ENCODE data around the gene NATD1.
"Not testable (repeated sequence)": the region's sequence is repeated elsewhere in the genome, so short reads cannot be mapped to it uniquely, and the experiment has no call there.

The NATD1 gene

GRCh38 chr17:21246698-21247097, 6.5 kb downstream of the NATD1 start:
- no peak for DNase-seq (ENCODE audit: low spot score)

GRCh38 chr17:21245639-21246084, 7.5 kb downstream of the NATD1 start:
- DNase-seq (ENCODE audit: low spot score) = no peak

DNA sequence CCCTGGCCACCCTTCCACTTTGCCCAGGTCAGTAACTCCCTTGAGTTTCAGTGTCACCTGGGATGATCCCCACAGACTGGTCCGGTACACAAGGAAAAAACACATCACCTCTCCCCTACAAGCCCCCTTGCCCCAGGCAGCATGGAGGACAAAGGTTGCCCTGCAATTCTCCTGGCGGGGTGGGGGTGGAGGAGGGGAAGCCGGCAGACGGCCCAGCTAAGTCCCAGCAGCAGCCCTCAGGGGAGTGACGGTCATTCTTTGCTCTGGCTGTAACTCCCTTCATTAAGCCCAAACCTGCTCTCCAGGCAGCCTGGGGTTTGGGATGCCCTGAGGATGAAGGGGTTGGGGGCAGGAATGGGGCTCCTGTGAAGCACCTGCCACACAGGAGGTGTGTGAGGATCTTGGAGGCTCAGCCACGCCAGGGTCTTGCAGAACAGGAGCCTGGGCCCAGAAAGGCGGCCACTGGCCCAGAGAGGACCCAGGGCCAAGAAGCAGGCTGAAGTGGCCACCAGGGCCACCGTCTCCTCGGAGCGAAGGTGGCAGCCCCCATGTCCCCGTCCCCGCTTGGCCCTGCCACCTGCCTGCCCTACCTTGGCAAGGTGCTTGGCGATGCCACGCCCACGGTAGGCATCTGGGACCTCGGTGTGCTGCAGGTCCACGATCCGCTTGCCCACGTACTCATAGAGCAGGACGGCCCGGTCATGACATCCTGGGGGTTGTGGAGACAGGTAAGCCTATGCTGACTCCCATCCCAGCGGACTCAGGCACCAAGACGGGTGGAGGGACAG, 9.5 kb downstream of the NATD1 start:
- no peak for DNase-seq (ENCODE audit: low spot score)

GRCh38 chr17:21242780-21243515, 10.3 kb downstream of the NATD1 start:
- DNase-seq (ENCODE audit: low spot score) = no peak

- no peak for DNase-seq (ENCODE audit: low spot score)
Measured at GRCh38 chr17:21242026-21242697, 11.0 kb downstream of the NATD1 start.

DNA sequence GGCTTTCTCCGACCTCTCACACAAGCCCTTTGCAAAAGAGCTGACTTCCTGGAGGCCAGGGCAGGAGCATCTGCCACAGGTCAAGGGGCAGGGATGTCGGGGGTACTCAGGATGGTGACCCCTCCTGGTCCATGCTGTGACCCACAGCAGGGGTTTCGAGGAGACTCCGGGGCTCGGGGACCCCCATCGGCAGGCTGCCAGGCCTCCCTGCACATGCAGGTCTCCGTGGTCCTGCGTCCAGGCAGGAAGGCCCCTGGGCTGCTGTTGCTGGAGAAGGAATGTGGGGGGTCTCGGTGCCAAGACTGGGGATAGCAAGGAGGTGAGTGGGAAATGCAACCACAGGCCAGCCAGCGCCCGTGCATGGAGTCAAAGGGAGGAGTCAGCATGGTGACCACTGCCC, 11.6 kb downstream of the NATD1 start:
- DNase-seq (ENCODE audit: low spot score) = no peak

GRCh38 chr17:21240369-21241055, 12.7 kb downstream of the NATD1 start:
- DNase-seq (ENCODE audit: low spot score) = no peak

- peak; percentile 74 for DNase-seq (ENCODE audit: low spot score)
Measured at GRCh38 chr17:21239680-21240368, 13.4 kb downstream of the NATD1 start.

DNA sequence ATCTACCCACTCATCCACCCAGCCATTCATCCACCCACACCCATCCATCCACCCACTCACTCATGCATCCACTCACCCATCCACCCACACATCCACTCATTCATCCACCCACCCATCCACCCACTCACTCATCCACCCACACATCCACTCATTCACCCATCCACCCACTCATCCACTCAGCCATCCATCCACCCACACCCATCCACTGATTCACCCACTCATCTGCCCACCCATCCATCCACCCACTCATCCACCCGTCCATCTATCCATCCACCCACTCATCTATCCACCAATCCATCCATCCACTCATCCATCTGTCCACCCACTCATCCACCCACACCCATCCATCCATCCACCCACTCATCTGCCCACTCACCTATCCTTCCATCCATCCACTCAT, 17.3 kb downstream of the NATD1 start:
- DNase-seq (ENCODE audit: low spot score) = no peak

GRCh38 chr17:21233581-21234347, 19.4 kb downstream of the NATD1 start:
- DNase-seq (ENCODE audit: low spot score) = peak; percentile 58

- no peak for DNase-seq (ENCODE audit: low spot score)
Measured at GRCh38 chr17:21232033-21232749, 21.0 kb downstream of the NATD1 start.

DNA sequence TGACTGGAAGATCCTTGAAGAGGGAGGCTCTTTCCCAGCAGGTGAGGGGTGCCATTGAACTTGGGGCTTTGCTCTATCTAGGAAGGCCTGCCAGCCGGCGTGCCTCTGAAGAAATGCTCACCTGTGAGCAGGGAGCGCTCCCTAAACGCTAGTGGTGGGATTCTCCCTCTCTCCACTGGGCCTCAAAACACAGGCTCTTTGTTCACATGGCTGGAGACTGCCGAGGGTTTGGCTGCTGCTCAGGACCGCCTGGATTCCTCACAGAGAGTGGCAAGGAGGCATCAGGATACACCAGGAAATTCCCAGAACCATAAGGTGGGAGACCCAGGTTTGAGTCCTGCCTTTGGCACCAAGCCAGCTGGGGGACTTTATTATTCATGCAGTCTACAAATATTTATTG, 21.7 kb downstream of the NATD1 start:
- DNase-seq (ENCODE audit: low spot score) = no peak

GRCh38 chr17:21228845-21229244, 24.4 kb downstream of the NATD1 start:
- DNase-seq (ENCODE audit: low spot score) = no peak

- DNase-seq (ENCODE audit: low spot score) = no peak
Measured at GRCh38 chr17:21228111-21228510, 25.1 kb downstream of the NATD1 start.

- DNase-seq (ENCODE audit: low spot score) = not testable (repeated sequence)
Measured at GRCh38 chr17:21227277-21227676, 25.9 kb downstream of the NATD1 start.

DNA sequence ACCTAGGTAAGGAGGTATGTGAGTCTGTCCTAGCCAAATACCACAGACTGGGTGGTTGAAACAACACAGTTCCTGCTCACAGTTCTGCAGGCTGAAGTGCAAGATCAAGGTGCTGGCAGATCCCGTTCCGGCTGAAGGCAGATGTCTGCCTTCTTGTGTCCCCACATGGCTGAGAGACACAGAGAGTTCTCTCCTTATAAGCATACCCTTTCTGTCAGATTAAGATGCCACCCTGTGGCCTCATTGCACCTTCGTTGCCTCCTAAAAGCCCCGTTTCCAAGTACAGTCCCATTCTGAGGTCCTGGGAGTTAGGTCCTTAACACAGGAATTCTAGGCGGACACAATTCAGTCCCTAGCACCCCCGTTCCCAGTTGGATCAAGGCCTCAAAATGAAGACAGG, 30.1 kb downstream of the NATD1 start:
- no peak for DNase-seq (ENCODE audit: low spot score)

DNA sequence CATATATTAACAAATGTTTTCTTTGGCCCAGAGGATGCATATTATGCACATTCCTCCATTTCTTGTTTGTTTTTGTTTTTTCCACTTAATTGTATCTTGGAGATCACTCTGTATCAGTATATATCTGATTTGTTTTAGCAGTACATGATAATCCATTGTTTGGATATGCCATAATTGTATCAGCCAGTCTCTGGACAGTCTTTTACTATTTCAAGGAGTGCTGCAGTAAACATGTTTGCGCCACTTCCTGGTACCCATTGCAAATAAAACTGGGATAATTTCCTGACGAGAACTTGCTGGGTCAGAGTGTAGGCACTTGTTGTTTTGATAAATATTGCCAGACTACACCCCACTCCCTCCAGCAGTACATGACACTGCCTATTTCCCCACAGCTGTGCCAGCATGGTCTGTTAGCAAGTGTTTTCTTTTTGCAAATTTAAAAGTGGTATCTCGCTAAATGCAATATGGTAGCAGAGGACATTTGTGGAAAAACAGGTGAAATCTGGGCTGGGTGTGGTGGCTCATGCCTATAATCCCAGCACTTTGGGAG, 34.3 kb downstream of the NATD1 start:
- no peak for DNase-seq (ENCODE audit: low spot score)

DNA sequence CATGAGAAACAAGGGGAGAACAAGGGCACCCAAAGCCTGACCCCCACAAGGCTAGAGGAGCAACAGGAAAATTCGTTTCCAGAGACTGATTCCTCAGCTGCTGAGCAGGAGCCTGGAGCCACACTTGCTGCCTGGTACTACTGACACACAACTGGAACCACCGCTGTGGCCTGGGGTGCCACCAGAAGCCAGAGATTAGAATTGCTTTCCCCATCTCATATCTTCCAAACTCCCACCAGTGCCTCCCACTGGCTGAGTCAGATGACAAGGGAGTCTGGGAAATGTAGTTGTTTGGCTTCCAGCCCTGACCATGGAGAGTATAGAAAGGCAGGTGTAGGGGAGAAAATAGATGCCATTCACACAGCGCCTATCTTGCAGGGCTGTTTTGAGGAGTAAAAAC, 35.1 kb downstream of the NATD1 start:
- no peak for DNase-seq (ENCODE audit: low spot score)

- no peak for DNase-seq (ENCODE audit: low spot score)
Measured at GRCh38 chr17:21217346-21217745, 35.9 kb downstream of the NATD1 start.

DNA sequence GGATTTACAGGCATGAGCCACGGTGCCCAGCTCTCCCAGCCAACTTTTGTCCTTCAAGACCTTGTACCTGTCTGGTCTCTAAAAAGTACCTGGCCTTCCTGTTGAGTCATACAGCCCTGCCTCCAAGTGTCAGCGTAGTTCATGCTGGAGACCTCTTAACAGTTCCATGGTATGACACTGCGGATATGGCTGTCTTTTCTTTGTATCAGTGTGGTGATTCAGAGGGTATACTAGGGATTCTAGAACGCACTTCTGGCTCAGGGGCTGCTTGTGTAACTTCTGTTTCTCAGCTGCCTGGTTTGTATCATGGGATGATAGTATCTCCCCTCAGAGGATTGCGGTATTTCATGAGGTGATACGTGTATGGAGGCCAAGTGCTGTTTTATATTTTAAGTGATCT, 37.3 kb downstream of the NATD1 start:
- DNase-seq (ENCODE audit: low spot score) = no peak

Data from AG20443 (cell line).